C4-2B (cell line): ENCODE data around the gene SIK3.

ENCODE experiments used
- H3K27ac ChIP-seq: fragments of 450-650 bp; 2 replicates; pipeline ENCODE4 v1.5.1; 2017
- CTCF ChIP-seq: fragments of 450-650 bp; conservative IDR thresholded peaks from 2 replicates; pipeline ENCODE4 v1.5.1; 2017; ENCODE audit warnings: mild to moderate bottlenecking
- ZFX ChIP-seq: fragments of 450-650 bp; IDR thresholded peaks from 2 replicates; pipeline ENCODE4 v1.6.1; 2017

The SIK3 gene

GRCh38 chr11:117097389-117098268 is 599 bp downstream of the SIK3 start:
- TF ChIP-seq CTCF (no peak), ZFX (peak; percentile 68; the same call in 1 of the 2 replicates)
- peak overlapping the region; percentile 94 for H3K27ac ChIP-seq

GRCh38 chr11:117097014-117097388 is 1.2 kb downstream of the SIK3 start:
- H3K27ac ChIP-seq, result peak overlapping the region; percentile 94

DNA sequence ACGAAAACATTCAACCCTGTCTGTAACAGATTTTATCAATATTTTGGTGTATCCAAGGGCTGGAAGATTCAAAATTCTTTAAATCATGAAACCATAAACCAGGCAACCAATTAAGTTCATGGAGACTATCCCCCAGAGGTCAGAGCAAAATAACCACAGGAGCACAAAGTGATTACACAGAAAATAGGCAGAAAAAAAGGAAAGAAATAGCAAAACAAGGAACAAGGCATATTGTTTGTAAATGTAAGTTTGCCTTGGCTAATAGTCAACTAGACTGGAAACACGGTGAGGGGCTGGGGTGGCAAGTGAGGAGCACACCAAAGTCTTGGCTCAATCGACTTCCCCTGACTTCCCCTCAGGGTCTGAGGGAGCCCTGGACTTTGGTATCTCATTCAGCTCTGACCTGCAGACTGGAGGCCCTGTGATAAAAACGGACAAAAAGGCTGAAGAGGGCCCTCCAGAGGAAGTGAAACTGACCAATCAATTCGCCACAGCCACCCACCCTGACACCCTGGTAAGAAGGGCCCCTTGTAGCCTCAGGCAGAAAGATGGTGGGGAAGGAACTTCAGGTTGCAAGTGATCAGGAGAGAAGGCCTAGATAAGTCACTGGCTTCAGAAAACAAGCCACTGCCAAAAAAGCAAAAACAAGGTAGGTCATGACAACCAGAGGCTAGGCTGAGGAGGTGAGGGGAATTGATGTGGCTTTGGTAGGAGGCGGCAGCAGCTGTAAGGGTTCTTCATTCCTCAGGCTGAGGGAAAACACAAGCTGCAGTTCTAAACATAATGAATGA is 1.8 kb downstream of the SIK3 start:
- H3K27ac ChIP-seq, result peak overlapping the region; percentile 25; the same call in 1 of the 2 replicates
- TF ChIP-seq ZFX (no peak), CTCF (no peak)

More at GRCh38 chr11:117097014-117097388, 1.2 kb downstream of the SIK3 start:
- no peak for TF ChIP-seq ZFX
- no peak for TF ChIP-seq CTCF

GRCh38 chr11:117095284-117096161 is 2.7 kb downstream of the SIK3 start:
- no peak overlapping the region for H3K27ac ChIP-seq
- TF ChIP-seq ZFX (no peak), CTCF (no peak)

GRCh38 chr11:117094776-117095175 is 3.5 kb downstream of the SIK3 start:
- TF ChIP-seq ZFX (no peak), CTCF (no peak)
- H3K27ac ChIP-seq, result no peak overlapping the region

DNA sequence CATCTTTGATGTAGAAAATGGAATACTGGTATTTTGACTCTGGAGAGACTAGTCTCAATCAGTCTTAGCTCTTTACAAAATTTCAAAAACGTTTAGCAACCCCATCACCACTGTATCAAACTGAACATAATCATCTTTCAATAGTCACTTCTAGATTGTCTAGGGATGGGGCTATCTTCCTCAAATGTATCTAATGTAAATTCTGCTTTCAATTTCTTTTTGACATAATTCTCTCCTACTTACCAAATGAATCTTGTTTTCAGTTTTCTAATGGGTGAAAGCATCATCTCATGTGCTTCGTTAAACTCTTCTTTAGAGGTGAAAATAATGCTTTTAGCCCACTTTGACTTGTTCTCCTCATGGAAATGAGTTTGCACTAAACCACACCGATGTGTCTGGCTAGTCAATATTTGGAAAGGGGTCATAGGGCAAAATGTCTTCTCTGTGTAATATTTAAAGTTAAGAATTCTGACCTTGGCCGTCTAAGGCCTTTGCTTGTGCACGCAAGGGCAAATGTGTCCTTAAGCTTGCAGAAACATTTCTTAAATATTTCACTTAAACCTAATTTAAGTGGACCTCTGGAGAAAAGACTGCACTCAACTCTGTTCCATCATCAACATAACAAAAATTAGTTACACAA is 5.2 kb downstream of the SIK3 start:
- no peak overlapping the region for H3K27ac ChIP-seq
- no peak for TF ChIP-seq CTCF
- no peak for TF ChIP-seq ZFX
